GM18520 (cell line): Measurements from ENCODE around the gene TXNL4A.

ENCODE experiments used
- ATAC-seq: cut with Tn5 transposase; IDR thresholded peaks from one replicate; pipeline ENCODE4 v1.9.1; 2021; ENCODE audit not compliant: unreplicated experiment

TXNL4A gene

DNA sequence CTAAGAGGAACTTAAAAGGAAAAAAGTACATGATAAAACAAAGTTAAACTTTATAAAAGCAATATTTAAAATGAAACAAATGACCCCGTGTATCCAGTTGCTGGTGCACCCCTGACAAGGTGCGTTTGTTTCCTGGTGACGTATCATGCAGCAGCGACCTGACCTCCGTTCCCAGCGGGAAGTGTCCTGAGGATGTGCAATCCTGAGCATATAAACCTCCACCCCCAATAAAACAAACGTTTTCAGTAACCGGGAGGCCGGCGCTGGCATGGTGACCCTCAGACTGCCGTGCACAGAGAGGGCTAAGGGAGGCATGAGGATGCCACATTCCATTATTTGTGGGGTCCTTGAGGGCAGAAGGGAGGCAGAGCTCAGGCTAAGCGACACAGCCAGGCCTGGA, 51.7 kb downstream of the TXNL4A start:
- ATAC-seq, result no peak

DNA sequence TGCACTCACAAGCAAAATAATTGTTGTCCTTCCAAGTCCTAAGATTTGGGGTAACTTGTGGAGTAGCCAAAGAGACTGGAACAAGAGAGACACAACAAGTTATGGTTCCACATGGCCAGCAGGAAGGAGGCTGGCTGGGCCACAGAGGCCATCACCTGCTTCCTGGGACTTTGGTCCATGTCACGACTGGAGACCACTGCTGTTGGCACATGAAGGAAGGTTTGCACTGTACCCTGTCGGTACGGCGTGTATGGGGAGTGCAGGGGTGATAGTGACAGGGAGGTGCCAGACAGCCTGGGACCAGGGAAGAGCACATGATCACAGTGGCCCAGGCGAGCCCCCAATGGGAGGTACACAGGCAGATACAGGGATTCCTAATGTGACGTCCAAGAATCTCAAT, 52.4 kb downstream of the TXNL4A start:
- ATAC-seq, result no peak

DNA sequence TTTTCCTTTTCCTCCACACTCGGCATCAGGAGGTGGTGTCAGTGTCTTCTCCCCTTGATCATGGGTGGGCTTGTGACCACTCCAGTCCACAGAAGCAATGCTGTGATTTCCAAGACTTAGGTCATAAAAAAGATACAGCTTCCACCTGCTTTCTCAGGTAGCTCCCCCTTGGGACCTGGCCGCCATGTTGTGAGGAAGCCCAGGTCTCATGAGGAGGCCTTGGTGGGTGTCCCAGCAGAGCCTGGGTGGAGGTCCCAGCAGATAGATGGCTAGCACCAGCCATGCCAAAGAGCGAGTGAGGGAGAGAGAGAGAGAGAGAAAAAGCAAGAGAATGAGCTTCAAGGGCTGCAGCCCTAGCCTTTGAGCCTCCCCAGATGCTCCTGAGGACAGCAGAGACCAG, 52.9 kb downstream of the TXNL4A start:
- ATAC-seq, result no peak

- ATAC-seq, result no peak
These were observed 53.3 kb downstream of the TXNL4A start for GRCh38 chr18:79935098-79935480.

GRCh38 chr18:79934311-79935097, 53.9 kb downstream of the TXNL4A start:
- no peak for ATAC-seq

DNA sequence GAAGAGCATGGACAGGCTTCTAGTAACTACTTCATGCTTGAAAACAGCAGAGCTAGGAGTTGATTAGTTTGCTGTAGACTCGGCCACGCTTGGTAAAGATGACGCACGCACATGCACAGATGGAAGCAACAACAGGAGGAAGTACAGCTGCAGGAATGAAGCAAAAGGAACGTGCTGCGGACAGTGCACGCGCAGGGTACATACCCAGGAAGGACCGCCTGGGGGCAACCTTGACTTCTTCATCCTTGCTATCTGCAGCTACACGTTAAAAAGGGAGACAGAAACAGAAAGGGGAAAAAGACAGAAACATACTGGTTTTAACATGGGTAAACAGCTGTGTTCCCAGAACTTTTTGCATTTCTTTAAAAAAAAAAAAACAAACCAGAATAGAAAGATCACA, 54.6 kb downstream of the TXNL4A start:
- ATAC-seq, result no peak

DNA sequence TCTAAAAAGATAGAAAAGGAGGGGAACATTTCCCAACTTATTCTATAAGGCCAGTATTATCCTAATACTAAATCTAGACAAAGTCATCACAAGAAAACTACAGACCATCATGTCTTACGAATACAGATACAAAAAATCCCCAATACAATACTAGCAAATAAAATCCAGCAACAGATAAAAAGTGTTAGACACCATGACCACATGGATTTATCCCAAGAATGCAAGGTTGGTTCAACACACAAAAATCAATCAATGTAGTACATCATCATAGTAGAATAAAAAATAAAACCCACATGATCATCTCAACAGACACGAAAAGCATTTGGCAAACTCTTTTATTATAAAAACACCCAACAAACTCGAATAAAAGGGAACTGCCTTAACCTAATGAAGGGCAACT, 55.5 kb downstream of the TXNL4A start:
- ATAC-seq, result no peak

DNA sequence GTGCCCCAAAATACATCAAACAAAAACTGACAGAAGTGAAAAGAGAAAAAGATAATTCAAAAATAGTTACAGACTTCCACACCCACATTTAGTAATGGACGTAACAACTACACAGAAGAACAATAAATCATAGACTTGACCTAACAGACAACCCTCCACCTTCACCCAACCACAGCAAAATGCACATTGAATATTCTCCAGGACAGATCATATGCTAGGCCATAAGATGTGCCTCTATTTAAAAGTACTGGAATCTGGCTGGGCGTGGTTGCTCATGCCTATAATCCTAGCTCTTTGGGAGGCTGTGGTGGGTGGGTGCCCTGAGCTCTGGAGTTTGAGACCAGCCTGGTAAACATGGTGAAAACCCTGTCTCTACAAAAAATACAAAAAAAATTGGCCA, 56.9 kb downstream of the TXNL4A start:
- ATAC-seq, result no peak

DNA sequence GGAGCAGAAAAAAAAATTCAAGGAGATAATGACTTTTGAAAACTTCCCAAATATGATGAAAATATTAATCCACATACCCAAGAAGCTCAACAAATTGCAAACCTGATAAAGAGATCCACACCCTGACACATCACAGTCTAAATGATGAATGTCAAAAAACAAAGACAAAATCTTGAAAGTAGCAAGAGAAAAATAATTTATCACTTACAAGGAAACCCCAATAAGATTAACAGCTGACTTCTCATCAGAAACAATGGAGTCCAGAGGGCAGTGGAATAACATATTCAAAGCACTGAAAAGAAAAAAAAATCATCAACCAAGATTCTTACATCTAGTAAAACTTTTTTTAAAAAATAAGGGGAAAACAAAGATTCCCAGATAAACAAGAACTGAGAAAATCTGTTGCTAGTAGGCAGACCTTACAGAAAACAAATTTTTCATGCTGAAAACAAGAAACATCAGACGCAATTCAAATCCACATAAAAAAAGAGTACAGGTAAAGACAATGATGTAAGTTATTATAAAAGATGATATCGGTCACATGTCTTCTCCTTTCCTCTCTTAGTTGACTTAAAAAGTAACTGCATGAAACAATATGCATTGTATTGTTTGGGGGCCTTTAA, 58.2 kb downstream of the TXNL4A start:
- ATAC-seq, result no peak

GRCh38 chr18:79928563-79928960, 59.8 kb downstream of the TXNL4A start:
- ATAC-seq, result no peak

DNA sequence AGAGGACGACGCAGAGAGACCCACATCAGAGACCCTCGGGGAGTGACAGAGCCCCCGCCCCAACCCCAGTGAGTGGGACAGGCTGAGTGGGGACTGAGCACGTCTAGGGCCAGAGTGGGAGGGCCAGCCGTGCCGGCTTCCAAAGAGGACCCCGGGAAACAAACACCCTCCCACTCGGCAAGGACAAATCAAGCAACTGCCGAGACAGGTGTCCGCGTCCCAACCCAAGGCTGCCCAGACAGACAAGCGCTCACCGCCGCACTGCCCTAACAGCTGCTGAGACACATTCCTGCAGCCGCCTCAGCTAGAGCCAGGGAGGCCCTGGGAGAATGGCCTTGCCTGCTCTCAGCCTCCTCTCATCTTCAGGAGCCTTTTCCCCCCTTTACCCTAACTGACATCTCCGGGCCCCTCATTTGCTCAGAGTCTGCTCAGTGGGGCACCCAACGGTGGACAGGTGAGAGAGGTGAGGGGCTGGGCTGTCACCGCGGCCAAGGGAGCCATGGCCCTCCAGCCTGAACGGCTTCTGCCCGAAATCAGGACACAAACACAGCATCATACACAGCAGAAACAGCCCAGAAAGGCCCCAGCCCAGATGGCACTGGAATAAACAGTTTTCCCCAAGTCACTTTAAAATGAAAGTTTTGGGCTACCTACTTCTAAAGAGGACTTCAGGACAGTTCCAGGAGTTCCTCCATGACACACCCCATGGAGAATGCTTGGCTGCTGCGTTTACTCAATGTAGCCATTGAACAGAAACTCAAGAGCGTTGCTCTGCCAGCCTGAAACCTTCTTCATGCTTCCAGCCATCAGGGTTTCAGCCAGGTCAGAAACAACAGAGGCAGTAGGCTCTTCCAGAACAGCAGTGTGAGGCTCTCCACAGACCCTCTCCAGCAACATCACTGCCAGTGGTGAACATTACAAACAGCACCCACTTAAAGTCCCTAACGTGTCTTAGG, 60.5 kb downstream of the TXNL4A start:
- no peak for ATAC-seq

- no peak for ATAC-seq
These were observed 61.4 kb downstream of the TXNL4A start for GRCh38 chr18:79926715-79927606.

DNA sequence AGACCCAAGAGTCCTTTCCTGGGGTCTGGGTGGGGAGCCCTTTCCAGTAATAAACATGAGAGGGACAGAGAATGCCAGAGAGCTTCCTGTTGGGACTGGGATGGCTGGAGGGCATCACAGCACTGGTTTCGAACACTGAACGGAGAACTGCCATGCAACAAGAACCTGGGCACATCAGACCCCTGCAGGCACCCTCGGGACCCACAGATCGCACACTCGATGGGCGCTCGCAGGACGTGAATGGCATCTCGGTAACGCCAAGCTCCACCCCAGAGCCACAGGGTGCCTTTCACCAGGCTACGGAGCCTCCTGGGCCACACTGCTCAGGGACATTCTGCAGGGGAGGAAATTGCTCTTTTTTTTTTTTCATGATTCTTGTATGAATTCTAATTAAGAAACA, 62.1 kb downstream of the TXNL4A start:
- no peak for ATAC-seq

DNA sequence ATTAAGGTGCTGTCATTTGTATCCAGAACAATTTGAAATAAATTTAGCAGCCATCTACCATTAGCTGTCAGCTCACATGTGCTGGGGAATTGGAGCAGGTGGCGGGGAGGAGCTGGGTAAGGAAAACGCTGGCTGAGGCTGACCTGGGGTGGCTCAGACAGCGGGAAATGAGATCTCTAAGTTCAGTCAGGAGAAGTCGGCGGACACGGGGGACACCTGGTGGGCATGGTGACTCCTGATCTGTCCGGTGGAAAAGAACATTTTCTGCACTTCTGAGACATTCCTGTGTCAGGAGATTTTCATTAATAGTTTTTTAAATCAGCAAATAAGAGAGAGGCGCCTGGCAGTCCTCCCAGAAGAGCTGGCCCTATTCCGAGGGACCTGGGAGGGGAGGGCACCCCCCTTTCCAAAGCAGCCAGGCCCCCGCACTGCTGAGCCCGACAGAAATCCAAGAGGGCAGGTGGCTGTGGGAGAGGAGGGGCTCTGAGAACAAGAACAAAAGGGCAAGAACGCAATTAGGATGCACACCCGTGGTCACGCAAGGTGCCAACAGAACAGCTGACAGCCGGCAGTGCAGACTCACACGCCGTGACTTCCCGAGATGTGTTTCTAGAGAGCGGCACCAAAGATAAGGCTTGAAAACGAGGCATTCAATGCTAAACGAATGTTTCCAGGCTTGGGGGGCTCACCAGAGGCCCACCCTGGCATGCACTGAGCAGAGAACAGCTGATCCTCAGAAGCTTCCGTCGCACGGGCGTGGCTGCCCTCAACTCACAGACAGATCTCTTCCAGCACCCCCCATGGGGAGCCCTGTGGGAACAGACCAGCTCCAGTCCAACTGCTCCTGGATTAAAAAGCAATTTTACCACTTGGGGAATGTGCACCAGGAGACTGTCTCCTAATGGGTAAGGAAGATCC, 63.3 kb downstream of the TXNL4A start:
- ATAC-seq, result no peak

GRCh38 chr18:79923896-79924585, 64.3 kb downstream of the TXNL4A start:
- ATAC-seq, result no peak

- ATAC-seq, result no peak
These were observed 65.4 kb downstream of the TXNL4A start for GRCh38 chr18:79922971-79923411.

GRCh38 chr18:79921984-79922965, 66.1 kb downstream of the TXNL4A start:
- ATAC-seq, result no peak
